Endothelial cell of umbilical vein (primary cell): Measurements from ENCODE around the gene HRH2.

Source experiments
- JUN ChIP-seq: IDR thresholded peaks from 2 replicates; pipeline ENCODE4 v1.6.1; 2011; ENCODE audit warnings: borderline replicate concordance, low read depth; ENCODE audit not compliant: insufficient read length, insufficient read depth
- MYC ChIP-seq: IDR thresholded peaks from one replicate; pipeline ENCODE4 v1.6.1; 2011; ENCODE audit warnings: mild to moderate bottlenecking, low read depth, low read length
- POLR2A ChIP-seq: IDR thresholded peaks from 2 replicates; pipeline ENCODE4 v1.6.1; 2012; ENCODE audit warnings: low read depth, mild to moderate bottlenecking, control low read depth, low read length
- TF ChIP-seq, protein P1 (sequence below), 2 donors: IDR thresholded peaks; 1 replicate in 1 of 2; 2 replicates in 1 of 2; pipeline ENCODE4 v1.5.1; 2011; ENCODE audit warnings: low read length in 2 of 2, mild to moderate bottlenecking in 2 of 2, moderate library complexity in 2 of 2, control low read depth in 1 of 2, inconsistent platforms in 1 of 2, low read depth in 1 of 2; ENCODE audit not compliant: insufficient read depth in 1 of 2; ENCODE audit errors: extremely low read depth in 1 of 2

- TF ChIP-seq, protein P1, sequence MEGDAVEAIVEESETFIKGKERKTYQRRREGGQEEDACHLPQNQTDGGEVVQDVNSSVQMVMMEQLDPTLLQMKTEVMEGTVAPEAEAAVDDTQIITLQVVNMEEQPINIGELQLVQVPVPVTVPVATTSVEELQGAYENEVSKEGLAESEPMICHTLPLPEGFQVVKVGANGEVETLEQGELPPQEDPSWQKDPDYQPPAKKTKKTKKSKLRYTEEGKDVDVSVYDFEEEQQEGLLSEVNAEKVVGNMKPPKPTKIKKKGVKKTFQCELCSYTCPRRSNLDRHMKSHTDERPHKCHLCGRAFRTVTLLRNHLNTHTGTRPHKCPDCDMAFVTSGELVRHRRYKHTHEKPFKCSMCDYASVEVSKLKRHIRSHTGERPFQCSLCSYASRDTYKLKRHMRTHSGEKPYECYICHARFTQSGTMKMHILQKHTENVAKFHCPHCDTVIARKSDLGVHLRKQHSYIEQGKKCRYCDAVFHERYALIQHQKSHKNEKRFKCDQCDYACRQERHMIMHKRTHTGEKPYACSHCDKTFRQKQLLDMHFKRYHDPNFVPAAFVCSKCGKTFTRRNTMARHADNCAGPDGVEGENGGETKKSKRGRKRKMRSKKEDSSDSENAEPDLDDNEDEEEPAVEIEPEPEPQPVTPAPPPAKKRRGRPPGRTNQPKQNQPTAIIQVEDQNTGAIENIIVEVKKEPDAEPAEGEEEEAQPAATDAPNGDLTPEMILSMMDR (IDR thresholded peaks at IDR 0.05; ENCODE audit: extremely low read depth in 1 of 2, insufficient read depth in 1 of 2, low read depth in 1 of 2, low read length in 2 of 2) = no peak
- TF ChIP-seq POLR2A = no peak
- TF ChIP-seq MYC = no peak
- TF ChIP-seq JUN = no peak
These were observed 22.1 kb downstream of the HRH2 start for GRCh38 chr5:175680020-175680419.
